VCaP (cell line): ENCODE measurements around the gene UBE4B.

Experiments used
- H3K27ac ChIP-seq: fragments of 450-650 bp; 2 replicates; pipeline ENCODE4 v1.5.1; 2017
- CTCF ChIP-seq: fragments of 450-650 bp; conservative IDR thresholded peaks from 2 replicates; pipeline ENCODE4 v1.5.1; 2017; ENCODE audit warnings: mild to moderate bottlenecking, moderate library complexity

The UBE4B gene

GRCh38 chr1:10170239-10170574 lies 137.4 kb downstream of the UBE4B start:
- H3K27ac ChIP-seq, result no peak overlapping the region
- TF ChIP-seq CTCF, result no peak

- TF ChIP-seq CTCF, result no peak
- no peak overlapping the region for H3K27ac ChIP-seq
Observed at GRCh38 chr1:10171105-10171767, 138.5 kb downstream of the UBE4B start.

GRCh38 chr1:10171995-10172669 lies 139.4 kb downstream of the UBE4B start:
- H3K27ac ChIP-seq, result no peak overlapping the region
- no peak for TF ChIP-seq CTCF

GRCh38 chr1:10173582-10173981 lies 140.8 kb downstream of the UBE4B start:
- no peak for TF ChIP-seq CTCF

GRCh38 chr1:10177876-10178275 lies 145.1 kb downstream of the UBE4B start:
- no peak for TF ChIP-seq CTCF
- no peak overlapping the region for H3K27ac ChIP-seq

More at GRCh38 chr1:10173582-10173981, 140.8 kb downstream of the UBE4B start:
- H3K27ac ChIP-seq, result no peak overlapping the region

GRCh38 chr1:10178597-10179405 lies 146.0 kb downstream of the UBE4B start:
- no peak for TF ChIP-seq CTCF
- no peak overlapping the region for H3K27ac ChIP-seq

GRCh38 chr1:10179406-10180091 lies 146.8 kb downstream of the UBE4B start:
- TF ChIP-seq CTCF, result no peak
- no peak overlapping the region for H3K27ac ChIP-seq
